ENCODE data around the gene XKR8.

The XKR8 gene

DNA sequence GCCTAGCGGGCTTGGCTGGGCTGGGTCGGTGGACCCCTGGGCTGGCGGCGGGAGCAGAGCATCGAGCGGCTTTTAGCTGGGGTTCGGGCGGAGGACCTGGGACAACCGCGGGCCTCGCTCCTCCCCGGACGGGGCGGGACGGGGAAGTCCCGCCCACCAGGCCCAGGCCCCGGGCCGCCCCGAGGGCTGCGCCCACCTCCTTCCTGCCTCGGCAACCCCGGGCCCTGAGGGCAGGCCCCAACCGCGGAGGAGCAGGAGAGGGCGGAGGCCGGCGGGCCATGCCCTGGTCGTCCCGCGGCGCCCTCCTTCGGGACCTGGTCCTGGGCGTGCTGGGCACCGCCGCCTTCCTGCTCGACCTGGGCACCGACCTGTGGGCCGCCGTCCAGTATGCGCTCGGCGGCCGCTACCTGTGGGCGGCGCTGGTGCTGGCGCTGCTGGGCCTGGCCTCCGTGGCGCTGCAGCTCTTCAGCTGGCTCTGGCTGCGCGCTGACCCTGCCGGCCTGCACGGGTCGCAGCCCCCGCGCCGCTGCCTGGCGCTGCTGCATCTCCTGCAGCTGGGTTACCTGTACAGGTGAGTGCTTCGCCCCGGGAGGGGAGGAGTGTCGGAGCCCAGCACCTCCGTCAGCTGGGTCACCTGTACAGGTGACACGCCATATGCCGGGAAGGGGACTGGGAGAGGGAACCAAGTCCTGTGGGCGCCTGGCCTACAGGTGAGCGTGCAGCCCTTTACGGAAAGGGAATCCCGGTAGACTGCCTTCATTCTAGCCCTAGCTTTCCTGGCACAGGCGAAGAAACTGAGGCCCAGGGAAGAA, at the start of gene XKR8:
TSS of gene XKR8 (plus strand) at position 182 of the 812 bp plus-strand sequence. CDS start at position 279, 97 bp downstream.
- DNase-seq, result peak in 48 of 56 donors; percentile 18 to 78 (median 54)

GRCh38 chr1:27912429-27912828, 47.3 kb upstream of the XKR8 start:
- DNase-seq, result no peak

GRCh38 chr1:27915082-27915575, 44.6 kb upstream of the XKR8 start:
- DNase-seq, result no peak

- DNase-seq, result no peak
These were observed 37.5 kb upstream of the XKR8 start for GRCh38 chr1:27922272-27922671.

DNA sequence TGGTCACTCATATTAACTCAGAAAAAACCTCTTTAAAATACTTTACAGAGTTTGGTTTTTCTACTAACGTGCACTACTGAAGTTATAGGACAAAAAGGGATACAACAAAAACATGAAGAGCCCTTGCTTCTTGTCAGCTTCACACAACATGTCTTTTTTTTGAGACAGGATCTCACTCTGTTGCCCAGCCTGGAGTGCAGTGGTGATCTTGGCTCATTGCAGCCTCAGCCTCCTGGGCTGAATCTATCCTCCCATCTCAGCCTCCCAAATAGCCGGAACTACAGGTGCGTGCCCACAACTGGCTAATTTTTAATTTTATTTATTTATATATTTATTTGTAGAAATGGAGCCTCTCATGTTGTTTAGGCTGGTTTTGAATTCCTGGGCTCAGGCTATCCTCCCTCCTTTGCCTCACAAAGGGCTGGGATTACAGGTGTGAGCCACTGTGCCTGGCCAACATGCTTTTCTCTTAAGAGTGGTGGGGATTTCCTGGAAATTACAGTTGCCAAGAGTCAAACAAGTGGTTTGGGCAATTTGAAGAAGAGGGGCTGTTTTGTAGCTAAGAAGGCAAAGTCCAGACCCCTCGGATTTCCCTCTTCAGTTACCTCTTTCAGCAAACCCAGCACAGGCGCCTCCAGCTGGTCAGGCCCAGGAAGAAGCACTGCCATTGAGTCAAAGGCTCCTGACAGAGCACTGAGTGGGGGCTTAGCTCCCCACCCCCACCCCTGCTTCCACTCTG, 31.4 kb upstream of the XKR8 start:
- DNase-seq, result no peak

GRCh38 chr1:27931184-27931583, 28.6 kb upstream of the XKR8 start:
- DNase-seq, result no peak

DNA sequence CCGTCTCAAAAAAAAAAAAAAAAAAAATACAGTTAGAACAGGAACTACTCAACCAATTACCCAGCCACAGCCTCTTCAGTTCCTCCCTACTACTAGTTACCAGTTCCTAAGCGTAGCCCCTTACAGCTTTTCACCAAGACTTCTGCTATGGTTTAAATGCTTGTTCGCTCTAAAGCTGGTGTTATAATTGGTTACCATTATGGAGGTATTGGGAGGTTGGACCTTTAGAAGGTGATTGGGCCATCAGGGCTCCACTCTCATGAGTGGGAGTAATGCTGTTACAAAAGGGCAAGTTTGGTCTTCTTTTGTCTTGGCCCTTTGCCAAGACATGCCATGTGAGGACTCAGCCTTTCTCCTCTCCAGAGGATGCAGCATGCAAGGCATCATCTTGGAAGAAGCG, 28.0 kb upstream of the XKR8 start:
- DNase-seq, result no peak

DNA sequence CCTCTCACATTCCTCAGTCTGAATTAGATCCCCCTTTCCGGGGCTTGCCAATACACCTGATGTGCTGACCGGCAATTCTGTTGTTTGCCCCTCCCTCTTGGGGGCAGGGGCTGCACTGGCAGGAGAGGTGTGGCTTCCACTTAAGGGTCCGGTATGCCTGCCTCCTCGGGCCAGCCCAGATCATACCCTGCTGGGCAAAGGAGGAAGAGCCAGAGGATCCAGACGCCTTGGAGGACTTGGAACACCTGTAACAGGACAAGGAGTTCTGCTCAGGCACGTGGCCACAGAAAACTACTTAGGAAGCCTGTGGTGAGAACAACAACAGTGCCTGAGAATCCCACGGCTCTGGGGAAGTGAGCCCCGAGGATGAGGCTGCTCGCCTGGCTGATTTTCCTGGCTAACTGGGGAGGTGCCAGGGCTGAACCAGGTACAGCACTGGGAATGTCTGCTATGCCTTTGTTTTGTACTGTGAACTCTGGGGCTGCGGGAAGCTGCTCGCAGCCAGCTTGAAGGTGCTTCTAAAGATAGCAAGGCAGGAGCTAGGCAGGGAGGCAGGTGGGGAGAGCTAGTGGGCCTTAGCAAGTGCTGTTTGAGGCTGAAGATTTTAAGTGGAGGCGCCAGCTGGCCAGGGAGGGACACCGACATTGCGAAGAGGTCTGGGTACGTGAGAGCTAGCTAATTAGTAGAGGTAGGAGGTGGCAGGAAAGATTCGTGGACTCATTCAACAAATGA, 24.8 kb upstream of the XKR8 start, which contains the start of gene SMPDL3B:
TSS of gene SMPDL3B (plus strand) at position 183 of the 732 bp plus-strand sequence. CDS start at position 367, 184 bp downstream.
- peak in 6 of 56 donors; percentile 6 to 28 (median 16) for DNase-seq

GRCh38 chr1:27935721-27936120, 24.1 kb upstream of the XKR8 start:
- DNase-seq, result no peak

GRCh38 chr1:27936370-27936769, 23.4 kb upstream of the XKR8 start:
- DNase-seq, result no peak

DNA sequence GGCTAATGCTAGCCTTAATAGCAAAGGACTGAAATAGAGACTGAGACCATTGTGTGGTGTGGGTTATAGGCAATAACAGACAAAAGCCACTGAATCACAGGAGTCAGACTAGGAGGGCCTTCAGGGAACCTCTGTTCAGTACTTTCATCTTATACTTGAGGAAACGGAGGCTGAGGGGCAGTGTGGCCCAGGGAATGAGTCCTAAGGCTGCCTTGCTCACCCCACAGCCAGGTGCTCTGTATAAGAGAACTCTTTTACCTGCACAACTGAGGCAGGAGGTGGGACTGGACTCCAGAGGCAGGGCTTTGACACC, 22.3 kb upstream of the XKR8 start:
- no peak for DNase-seq

DNA sequence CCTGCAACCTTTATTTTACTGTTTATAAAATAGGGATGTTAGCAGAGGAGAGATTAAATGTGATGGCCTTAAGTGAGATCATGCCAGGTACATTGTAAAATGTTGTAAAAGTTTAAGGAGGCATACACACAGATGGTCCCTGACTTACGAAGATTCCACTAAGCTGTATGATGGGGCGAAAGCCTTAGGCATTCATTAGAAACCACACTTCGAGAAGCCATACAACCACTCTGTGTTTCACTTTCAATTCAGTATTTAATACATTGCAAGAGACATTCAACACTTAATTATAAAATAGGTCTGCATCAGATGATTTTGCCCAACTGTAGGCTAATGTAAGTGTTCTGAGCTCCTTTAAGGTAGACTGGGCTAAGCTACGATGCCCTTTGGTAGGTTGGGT, 21.3 kb upstream of the XKR8 start:
- DNase-seq, result no peak

GRCh38 chr1:27940297-27940696, 19.5 kb upstream of the XKR8 start:
- peak in 11 of 56 donors; percentile 2 to 43 (median 18) for DNase-seq

- DNase-seq, result no peak
These were observed 18.8 kb upstream of the XKR8 start for GRCh38 chr1:27940870-27941560.

GRCh38 chr1:27941671-27942540, 17.9 kb upstream of the XKR8 start:
- no peak for DNase-seq

DNA sequence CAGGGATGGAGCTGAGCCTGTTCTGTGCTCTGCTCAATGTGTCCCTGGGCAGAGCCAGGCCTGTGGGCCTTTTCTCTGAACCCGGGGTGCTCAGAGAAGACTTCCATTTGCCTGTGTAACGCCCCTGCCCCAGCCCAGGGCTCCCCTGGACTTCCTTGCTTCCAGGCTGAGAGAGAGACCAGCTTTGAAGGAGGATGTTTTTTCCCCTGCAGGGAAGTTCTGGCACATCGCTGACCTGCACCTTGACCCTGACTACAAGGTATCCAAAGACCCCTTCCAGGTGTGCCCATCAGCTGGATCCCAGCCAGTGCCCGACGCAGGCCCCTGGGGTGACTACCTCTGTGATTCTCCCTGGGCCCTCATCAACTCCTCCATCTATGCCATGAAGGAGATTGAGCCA, 14.8 kb upstream of the XKR8 start:
- no peak for DNase-seq

DNA sequence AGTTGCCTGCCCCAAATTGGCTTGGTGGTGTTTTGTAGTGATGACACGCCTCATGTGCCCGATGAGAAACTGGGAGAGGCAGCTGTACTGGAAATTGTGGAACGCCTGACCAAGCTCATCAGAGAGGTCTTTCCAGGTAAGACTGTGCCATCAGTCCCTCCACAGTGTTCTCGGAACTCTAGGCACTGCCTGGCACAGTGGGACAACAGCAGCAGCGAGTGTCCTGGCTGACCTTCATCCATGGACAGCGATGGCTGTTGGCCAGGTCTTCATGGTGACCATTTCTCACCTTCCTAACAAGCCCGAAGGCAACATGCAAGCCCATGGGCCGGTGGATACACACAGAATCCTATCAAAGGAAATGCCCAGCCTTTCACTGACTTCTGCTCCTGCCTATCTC, 10.7 kb upstream of the XKR8 start:
- DNase-seq, result no peak

- no peak for DNase-seq
These were observed 8.4 kb upstream of the XKR8 start for GRCh38 chr1:27951396-27951795.

DNA sequence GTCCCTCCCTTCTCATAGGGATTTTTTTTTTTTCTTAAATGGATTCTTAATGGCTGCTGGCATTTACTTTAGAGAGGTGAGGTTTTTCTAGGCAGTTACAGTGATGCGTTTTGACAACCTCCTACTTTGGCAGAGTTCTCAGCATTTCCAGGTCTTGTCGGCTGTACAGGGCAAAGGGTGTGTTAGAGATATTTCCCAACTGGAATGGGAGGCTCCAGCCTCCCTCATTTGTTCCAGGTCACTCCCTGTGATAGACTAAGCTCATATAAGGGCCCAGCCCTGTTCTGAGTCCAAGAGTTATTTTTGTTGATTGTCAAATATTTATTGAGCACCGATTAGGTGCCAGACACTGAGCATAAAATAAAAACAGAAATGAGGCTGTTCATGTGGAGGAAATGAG, 7.6 kb upstream of the XKR8 start:
- DNase-seq, result no peak

- DNase-seq, result no peak
These were observed 5.6 kb upstream of the XKR8 start for GRCh38 chr1:27954186-27954585.
